Osteocyte (in vitro differentiated cells): ENCODE data around the gene RIMBP2. TPM values are rescaled to one million over a fixed set of nuclear protein-coding genes. Genes with fewer than 3 reads are reported as not detected.

Experiments
- DNase-seq: peaks from one replicate; pipeline ENCODE4 v3.0.0; 2021; ENCODE audit warnings: mixed read lengths; ENCODE audit not compliant: unreplicated experiment; ENCODE audit errors: extremely low spot score
- H3K27ac Mint-ChIP-seq: one replicate; pipeline ENCODE4 v1.8.0; 2021; ENCODE audit warnings: mild to moderate bottlenecking, mixed read lengths; ENCODE audit not compliant: unreplicated experiment
- H3K27me3 Mint-ChIP-seq: one replicate; pipeline ENCODE4 v1.8.0; 2021; ENCODE audit warnings: mixed read lengths; ENCODE audit not compliant: unreplicated experiment
- H3K36me3 Mint-ChIP-seq: one replicate; pipeline ENCODE4 v1.8.0; 2021; ENCODE audit warnings: mixed read lengths; ENCODE audit not compliant: unreplicated experiment
- H3K4me1 Mint-ChIP-seq: one replicate; pipeline ENCODE4 v1.8.0; 2021; ENCODE audit warnings: mixed read lengths; ENCODE audit not compliant: unreplicated experiment
- H3K4me3 Mint-ChIP-seq: one replicate; pipeline ENCODE4 v1.8.0; 2021; ENCODE audit warnings: mild to moderate bottlenecking, moderate library complexity, mixed read lengths; ENCODE audit not compliant: unreplicated experiment
- H3K9me3 Mint-ChIP-seq: one replicate; pipeline ENCODE4 v1.8.0; 2021; ENCODE audit warnings: mixed read lengths; ENCODE audit not compliant: unreplicated experiment
- CTCF ChIP-seq: fragments of 200-600 bp; sonication (generic); IDR thresholded peaks from 2 replicates; pipeline ENCODE4 v1.5.0; 2021; ENCODE audit warnings: antibody characterized with exemption, mild to moderate bottlenecking, moderate library complexity
- total RNA-seq: library from RNA; stranded (reverse); gene quantifications from 2 replicates; pipeline ENCODE4 v1.2.1, GENCODE V29; 2021

Gene RIMBP2
- total RNA-seq, 1 donor from 2014 or later, result 0.13 TPM

DNA sequence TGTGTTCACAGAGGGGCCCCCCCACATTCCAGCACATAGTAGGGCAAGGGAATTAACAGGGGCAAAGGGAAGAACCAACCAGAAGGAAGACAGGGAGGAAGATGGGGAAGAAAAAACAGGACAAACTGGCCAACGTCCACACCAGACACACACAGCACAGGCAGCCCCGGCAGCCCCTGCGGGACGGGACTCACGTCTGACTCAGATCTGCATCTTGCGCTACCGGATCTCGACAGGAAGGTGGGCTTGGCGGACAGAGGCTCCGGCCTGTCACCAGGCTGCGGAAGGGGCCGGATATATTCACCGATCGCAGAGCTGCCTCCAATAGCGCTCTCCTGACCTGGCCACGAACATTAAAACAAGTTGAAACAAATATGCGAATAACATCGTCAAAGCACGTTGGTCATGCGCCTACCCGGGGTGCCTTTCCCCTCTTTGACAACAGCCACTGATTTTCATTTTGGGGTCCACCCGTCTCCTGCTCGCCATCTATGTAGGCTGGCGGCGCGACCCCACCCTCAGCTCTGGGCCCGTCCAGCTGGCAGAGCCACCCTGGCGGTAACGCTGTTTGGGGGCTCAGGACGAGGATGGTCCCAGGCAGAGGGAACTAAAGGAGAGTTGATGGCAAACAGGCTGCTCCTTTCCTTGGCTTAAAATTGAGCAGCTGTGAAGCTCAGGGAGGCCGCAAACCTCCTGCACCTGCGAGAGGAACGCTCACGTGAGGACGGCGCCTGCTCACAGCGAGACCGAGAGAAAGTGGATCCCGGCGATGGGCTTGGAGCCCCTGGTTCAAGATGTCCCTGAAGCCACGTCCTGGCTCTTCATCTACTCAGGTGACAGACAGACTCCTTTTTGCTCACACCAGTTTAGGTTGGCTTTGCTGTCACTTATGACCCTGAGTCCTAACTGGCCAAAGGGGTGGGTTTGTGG is 264.8 kb downstream of the RIMBP2 start:
- no peak for DNase-seq
- no peaks in the 10 kb centered on the region for H3K4me1 Mint-ChIP-seq
- no peak overlapping the region for H3K27ac Mint-ChIP-seq
- TF ChIP-seq CTCF, result no peak
- H3K4me3 Mint-ChIP-seq, result no peak overlapping the region
- no peaks in the 10 kb centered on the region for H3K36me3 Mint-ChIP-seq
- H3K9me3 Mint-ChIP-seq, result no peaks in the 10 kb centered on the region
- no peaks in the 10 kb centered on the region for H3K27me3 Mint-ChIP-seq

- no peaks in the 10 kb centered on the region for H3K36me3 Mint-ChIP-seq
- H3K4me1 Mint-ChIP-seq, result no peaks in the 10 kb centered on the region
- H3K27me3 Mint-ChIP-seq, result no peaks in the 10 kb centered on the region
- H3K9me3 Mint-ChIP-seq, result peaks cover 4% of the 10 kb centered on the region
- no peak overlapping the region for H3K27ac Mint-ChIP-seq
- no peak overlapping the region for H3K4me3 Mint-ChIP-seq
- DNase-seq, result no peak
- TF ChIP-seq CTCF, result no peak
Measured at GRCh38 chr12:130449291-130449690, 266.8 kb downstream of the RIMBP2 start.

DNA sequence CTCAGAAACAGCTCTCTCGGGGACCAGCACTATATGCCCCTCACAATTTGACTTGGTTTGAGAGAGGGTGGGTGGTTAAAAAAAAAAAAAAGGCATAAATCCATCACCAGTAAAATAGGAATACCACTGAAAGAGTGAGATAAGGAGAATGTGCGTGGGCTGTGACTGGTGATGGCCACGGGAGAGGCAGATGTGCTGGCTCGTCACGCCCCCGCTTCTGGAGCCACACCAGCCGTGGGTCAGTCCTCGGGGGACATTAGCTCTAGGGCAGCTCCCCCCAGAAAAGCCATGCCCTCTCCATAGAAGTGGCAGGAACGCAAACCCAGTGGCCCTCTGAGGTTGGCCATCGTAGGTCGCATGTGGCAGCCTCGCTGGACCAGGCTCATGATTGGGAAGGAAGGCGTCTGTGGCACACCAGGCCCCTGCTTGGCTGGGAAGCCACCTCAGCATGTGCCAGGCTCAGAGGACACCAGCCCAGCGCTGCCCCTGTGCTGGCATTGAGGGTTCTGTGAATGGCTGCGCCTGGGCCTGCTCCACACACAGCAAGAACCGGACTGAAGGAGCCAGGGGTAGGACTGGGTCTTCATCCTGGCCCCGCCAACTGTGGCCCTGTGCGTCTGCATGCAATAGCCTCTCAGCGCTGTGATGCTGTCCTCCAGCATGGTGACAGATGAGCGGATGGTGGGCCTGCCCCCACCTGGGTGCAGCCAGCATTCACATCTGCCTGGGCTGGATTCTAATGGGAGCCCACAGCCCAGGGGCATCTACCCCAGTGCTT is 267.9 kb downstream of the RIMBP2 start:
- TF ChIP-seq CTCF, result no peak
- no peak overlapping the region for H3K4me3 Mint-ChIP-seq
- H3K9me3 Mint-ChIP-seq, result peaks cover 12% of the 10 kb centered on the region
- H3K36me3 Mint-ChIP-seq, result no peaks in the 10 kb centered on the region
- H3K27me3 Mint-ChIP-seq, result no peaks in the 10 kb centered on the region
- H3K4me1 Mint-ChIP-seq, result no peaks in the 10 kb centered on the region
- no peak for DNase-seq
- no peak overlapping the region for H3K27ac Mint-ChIP-seq

DNA sequence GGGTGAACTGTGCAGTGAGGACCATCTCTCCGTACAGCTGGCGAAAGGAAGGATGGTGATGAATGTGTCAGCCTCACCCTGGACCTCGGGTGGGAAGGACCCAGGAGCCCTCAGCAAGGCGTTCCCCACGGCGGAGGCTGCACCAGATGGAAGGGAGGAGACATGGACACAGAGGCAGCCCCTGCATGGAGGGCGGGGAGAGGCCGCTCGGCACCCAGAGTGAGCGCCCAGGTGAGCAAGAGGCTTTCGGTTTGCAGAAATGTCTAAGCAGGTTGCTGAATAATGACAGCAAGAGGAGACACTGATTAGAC is 268.5 kb downstream of the RIMBP2 start:
- no peak overlapping the region for H3K4me3 Mint-ChIP-seq
- H3K4me1 Mint-ChIP-seq, result no peaks in the 10 kb centered on the region
- peaks cover 18% of the 10 kb centered on the region for H3K9me3 Mint-ChIP-seq
- no peaks in the 10 kb centered on the region for H3K27me3 Mint-ChIP-seq
- no peak for TF ChIP-seq CTCF
- no peaks in the 10 kb centered on the region for H3K36me3 Mint-ChIP-seq
- DNase-seq, result no peak
- no peak overlapping the region for H3K27ac Mint-ChIP-seq
